Renal cortex interstitium (tissue), 11 donors: ENCODE measurements around the gene SNX19. TPM values are rescaled to one million over a fixed set of nuclear protein-coding genes. Genes with fewer than 3 reads are reported as not detected.

Experiments used
- DNase-seq, 11 donors: peaks; one replicate each; pipeline ENCODE4 v3.0.0-alpha.2; 2013; ENCODE audit warnings: low read depth in 9 of 11, low spot score in 4 of 11; ENCODE audit errors: extremely low read depth in 1 of 11
- polyA plus RNA-seq, 3 donors: library from polyadenylated mRNA; unstranded; fragments of 120-200 nt; gene quantifications; one replicate each; pipeline ENCODE4 v1.2.1, GENCODE V29; 2013; ENCODE audit not compliant: insufficient read length in 3 of 3

The SNX19 gene
- polyA plus RNA-seq, 3 donors, result 50.2 to 55.9 (median 50.2) TPM

GRCh38 chr11:130879836-130880235 is 36.4 kb downstream of the SNX19 start:
- DNase-seq, result no peak

GRCh38 chr11:130876931-130877915 is 39.1 kb downstream of the SNX19 start:
- no peak for DNase-seq

DNA sequence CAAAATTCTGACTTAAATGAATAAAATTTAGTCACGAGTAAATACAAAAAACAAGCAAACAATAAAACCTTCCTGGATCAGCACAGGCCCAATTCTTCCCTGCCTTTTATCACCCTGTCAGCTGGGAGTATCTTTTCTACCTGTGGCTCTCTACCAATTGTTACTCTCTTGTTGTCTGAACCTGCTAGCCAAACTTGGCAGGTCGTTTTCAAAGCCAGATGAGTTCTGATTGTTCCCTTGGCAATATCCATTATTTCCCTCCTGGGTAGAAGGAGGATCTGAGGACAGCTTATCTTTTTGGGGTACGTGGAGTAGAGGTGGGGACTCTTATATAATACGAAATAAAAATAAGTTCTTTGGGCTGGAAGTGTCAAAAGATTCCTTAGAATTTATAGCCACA is 40.2 kb downstream of the SNX19 start:
- no peak for DNase-seq

DNA sequence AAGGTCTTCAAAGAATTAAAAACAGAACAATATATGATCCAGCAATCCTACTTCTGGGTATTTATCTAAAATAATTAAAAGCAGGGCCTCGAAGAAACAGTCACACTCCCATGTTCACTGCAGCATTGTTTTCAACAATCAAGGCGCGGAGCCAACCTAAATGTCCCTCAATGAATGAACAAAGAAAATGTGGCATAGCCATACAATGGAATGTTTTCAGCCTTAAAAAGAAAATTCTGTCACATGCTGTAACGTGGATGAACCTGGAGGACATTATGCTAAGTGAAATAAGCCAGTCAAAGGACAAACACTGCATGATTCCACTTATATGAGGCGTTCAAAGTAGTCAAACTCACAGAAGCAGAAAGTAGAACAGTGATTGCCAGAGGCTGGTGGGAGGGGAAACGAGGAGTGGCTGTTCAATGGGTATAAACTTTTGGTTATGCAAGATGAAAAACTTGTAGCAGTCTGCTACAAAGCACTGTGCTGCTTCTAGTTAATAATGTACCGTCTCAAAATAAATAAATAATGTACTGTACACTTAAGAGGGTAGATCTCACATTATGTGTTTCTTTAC is 41.2 kb downstream of the SNX19 start:
- DNase-seq, result no peak

- no peak for DNase-seq
These were observed 41.9 kb downstream of the SNX19 start for GRCh38 chr11:130874396-130874795.

GRCh38 chr11:130873761-130874160 is 42.5 kb downstream of the SNX19 start:
- DNase-seq, result no peak

- DNase-seq, result no peak
These were observed 43.3 kb downstream of the SNX19 start for GRCh38 chr11:130872981-130873380.

- DNase-seq, result no peak
These were observed 43.8 kb downstream of the SNX19 start for GRCh38 chr11:130872513-130872912.

GRCh38 chr11:130872102-130872501 is 44.2 kb downstream of the SNX19 start:
- DNase-seq, result no peak

DNA sequence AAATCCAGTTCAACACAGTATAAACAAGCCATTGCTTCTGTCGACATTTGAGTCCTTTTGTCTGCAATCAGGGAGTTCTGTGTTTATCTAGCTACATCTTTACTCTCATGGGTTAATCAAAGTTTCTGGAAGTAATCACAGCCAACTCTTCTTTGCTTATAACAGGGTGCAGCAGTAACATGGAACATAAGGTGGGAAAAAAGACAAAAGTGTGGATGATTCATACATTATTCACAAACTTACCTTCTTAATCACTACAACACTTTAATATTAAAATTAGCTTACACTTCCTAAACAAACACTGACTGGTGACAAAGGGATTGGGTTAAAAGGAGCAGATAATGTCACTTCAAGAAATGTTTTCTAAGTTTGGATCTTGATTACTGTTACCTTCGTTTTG is 44.7 kb downstream of the SNX19 start:
- no peak for DNase-seq

GRCh38 chr11:130868721-130869390 is 47.4 kb downstream of the SNX19 start:
- DNase-seq, result no peak

- no peak for DNase-seq
These were observed 48.1 kb downstream of the SNX19 start for GRCh38 chr11:130868086-130868710.

- DNase-seq, result no peak
These were observed 49.4 kb downstream of the SNX19 start for GRCh38 chr11:130866831-130867230.

DNA sequence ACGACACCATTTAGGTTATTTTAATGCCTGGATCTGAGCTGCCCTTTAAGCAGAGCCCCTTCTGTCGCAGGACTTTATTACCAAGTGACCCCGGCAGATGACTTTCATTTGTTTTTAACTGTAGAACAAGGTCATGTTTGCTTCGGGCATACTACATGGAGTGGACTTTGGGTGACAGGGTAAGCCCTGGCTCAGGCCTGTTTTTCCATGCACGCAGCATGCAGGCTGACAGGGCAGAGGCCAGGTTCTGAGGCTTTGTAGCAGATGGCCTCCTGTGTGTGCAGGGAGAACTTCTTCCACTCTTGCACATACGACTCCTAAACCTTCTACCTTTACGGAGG is 50.5 kb downstream of the SNX19 start:
- peak in 1 of 11 donors; percentile 13 for DNase-seq

DNA sequence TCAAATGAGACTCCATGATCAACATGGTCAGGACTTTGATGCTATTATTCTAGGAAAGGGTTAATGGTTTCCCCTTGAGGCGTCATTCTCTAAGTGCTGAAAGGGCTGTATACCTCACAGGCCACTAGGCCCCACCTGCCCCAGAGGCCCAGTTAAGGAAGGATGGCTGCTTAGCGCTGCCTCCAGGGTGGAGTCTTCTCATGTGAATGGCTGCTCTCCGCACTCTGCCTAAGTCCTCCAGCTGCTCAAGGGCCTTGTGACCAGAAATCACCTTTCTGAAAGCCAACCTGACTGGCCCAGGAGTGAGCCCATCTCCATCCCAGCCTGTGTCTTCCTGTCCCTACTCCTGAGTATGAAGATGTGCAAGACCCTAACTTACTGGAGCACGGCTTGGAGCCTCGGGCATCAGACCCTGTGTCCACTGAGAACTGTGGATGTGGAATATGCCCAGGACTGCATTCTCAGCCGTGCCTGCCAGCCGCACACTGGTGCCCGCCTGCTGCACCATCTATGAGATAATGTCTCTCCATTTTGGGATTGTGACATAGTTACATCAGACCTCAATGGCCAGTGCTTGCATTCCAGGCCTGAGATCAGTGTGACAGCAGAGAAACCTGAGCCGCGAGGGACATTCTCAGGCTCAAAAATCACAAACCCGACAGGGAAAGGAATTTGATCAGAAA is 51.0 kb downstream of the SNX19 start:
- DNase-seq, result peak in 7 of 11 donors; percentile 20 to 56 (median 45)

- peak; percentile 82 to 95 (median 90) for DNase-seq
These were observed 54.1 kb downstream of the SNX19 start for GRCh38 chr11:130861902-130862860.

GRCh38 chr11:130861283-130861682 is 55.0 kb downstream of the SNX19 start:
- no peak for DNase-seq

DNA sequence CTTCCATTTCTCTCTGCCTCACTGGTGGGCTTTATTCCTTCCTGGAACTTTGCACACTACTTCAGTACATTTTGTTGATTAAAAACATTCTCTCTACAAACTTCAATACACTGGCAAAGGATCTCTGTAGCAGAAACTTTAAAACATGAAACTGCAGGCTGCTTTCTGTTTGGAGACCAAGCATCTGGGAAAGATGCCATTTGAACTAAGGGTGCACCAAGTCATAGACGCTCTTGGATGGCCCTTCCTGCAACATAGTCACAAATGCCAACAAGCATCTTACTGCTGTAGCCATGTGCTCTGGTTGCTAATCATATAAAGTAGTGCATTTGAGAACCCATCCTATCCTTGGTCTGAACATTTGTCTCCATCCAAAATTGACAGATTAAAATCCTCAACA is 56.4 kb downstream of the SNX19 start:
- no peak for DNase-seq
